HG03175 (cell line): ENCODE measurements around the gene ASAP2.

Experiments
- ATAC-seq: cut with Tn5 transposase; IDR thresholded peaks from one replicate; pipeline ENCODE4 v1.9.1; 2021; ENCODE audit warnings: mild to moderate bottlenecking, moderate library complexity; ENCODE audit not compliant: unreplicated experiment

The ASAP2 gene

DNA sequence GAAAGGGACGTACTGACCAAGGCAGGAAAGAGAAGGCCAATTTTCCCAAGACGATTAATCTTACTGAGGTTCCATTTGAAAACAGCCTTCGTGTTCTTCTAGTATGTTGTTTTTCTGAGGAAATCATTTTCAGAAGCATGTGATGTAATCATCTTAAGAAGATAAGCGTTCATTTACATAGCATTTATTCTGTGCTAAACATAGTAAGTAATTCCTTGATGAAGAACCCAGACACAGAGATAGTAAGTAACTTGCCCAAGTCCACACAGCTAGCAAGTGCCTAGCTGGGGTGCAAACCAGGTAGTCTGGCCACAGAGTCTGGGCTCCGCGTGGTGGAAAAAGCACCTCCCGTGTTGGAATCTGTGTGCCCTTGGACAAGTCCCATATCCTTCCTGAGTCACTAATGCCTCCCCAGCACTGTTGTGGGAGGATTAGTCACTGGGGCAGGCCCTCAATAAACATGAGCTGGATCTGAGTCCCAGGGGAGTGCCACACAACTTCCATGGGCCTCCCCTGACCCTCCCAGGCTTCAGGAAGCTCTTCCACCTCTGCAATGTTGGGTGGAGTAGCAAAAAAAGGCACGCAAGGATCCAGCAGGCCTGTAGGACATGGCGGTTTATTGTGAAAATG lies 26.9 kb upstream of the ASAP2 start:
- ATAC-seq, result no peak

DNA sequence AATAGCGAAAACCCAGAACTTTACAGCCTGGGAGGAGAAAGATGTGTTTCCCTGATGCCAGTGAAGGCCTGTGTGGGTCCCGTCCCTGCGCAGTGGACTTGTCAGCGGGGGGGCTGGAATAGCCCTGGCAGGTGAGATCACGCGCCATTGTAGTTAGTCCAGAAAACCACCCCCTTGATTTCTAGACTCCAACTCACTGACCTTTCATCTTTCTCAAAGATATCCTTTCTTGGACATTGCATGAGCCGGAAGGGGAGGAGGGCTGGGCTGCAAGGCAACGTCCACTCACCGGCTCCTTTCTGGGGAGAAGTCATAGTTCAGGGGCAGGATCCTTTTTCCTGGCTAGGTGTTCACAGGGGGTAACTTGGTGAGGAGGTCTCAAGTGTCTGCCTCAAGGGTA lies 22.3 kb upstream of the ASAP2 start:
- ATAC-seq, result no peak

DNA sequence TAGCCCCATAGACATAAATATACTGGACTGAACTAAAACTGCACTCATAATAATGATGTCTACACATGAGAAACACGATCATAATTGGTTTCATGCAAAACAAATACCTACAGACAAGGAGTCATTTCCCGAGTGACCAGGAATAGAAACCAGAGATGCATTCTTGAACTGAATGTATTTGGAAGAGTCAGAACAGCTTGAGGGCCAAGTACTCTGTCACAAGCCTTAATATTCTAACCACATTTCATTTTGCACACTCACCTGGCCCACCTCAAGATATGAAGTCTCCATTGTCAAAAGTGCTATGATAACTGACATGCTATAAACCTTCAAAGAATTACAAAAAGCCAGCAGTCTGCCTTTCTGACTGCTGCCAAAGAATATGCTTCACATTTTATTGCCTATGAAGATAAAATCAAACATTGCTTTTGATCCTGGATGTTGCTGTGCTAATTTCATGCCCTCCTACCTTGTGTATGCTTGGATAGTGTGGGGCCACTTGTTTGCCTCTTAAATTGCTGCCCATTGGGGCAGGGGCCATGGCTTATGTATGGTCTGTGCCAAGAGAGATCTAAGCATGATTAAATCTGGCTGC lies 18.9 kb upstream of the ASAP2 start:
- ATAC-seq, result no peak

GRCh38 chr2:9188823-9189222 lies 17.8 kb upstream of the ASAP2 start:
- no peak for ATAC-seq

- no peak for ATAC-seq
Measured at GRCh38 chr2:9189901-9190300, 16.7 kb upstream of the ASAP2 start.

GRCh38 chr2:9191041-9191481 lies 15.6 kb upstream of the ASAP2 start:
- no peak for ATAC-seq

DNA sequence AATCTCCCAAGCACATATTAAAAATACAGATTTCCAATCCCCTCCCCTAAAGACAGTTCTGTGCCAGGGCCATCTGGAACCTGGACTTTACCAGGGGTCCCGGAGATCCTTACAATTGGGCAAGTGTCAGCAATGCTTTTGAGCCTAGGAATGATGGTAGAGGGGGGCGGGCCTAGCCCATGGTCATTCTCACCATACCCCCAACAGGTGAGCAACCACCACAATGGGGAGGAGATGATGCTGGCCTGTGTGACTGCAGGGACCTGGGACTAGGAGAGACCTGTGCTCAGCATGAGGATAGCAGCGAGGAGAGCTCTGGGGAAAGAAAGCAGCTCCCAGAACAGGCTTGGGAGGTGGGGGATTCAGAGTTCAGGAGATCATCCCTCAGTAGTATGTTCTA lies 13.9 kb upstream of the ASAP2 start:
- no peak for ATAC-seq

DNA sequence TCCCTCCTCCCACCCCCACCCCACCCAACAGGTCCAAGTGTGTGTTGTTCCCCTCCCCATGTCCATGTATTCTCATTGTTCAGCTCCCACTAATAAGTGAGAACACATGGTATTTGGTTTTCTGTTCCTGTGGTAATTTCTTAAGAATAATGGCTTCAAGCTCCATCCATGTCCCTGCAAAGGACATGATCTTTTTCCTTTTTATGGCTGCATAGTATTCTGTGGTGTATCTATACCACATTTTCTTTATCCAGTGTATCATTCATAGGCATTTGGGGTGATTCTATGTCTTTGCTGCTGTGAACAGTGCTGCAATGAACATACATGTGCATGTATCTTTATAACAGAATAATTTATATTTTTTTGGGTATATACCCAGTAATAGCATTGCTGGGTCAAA lies 12.3 kb upstream of the ASAP2 start:
- ATAC-seq, result no peak

DNA sequence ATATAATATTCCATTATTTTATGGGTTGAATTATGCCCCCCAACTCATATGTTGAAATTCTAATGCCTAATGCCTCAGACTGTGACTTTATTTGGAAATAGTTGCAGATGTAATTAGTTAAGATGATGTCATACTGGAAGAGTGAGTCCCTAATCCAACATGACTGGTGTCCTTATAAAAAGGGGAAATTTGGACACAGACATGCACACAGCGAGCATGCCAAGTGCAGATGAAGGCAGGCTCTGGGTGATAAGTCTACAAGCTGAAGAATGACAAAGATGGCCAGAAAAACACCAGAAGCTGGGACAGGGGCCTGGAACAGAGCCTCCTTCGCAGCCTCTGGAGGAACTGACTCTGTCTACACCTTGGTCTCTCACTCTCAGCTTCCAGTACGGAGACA lies 10.0 kb upstream of the ASAP2 start:
- ATAC-seq, result no peak

- ATAC-seq, result no peak
Measured at GRCh38 chr2:9197916-9198315, 8.7 kb upstream of the ASAP2 start.

DNA sequence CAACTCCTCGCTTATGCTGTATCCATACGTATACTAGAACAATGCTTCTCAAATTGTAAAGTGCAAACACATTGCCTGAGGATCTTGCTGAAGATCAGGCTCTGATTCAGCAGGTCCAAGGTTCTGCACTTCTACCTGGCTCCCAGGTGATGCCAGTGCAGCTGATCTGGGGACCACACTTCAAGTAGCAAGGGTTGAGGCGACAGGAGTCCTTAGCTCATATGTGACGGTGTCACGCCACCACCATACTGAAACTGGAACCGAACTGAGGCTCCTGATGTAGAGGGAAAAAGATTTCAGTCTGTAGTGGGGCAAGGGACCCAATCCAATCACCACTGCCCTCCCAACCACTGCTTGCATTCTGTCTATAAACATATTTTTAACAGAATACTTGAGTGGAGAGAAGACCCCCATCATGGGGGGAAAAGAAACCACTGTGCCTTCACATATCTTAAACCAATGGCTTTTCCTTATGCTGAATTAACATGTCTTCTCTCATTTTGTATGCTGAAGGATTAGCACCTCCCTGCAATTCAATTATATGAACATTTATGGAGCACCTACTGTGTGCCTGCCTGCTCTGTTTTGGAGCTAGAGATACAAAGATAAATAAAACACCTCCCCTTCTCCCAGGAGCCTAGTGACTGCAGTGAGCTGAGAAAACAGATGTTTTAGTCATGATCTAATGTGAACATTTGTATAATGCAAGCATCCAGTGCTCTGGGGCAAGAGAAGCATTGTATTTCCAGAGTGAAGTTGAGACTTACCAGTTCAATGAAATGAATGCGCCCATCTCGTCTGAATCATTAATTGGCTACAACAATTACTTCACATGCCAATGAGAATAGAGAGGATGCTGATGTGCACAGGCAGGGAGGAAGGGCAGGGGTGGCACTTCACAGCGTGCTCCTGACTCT lies 6.6 kb upstream of the ASAP2 start:
- ATAC-seq, result no peak

DNA sequence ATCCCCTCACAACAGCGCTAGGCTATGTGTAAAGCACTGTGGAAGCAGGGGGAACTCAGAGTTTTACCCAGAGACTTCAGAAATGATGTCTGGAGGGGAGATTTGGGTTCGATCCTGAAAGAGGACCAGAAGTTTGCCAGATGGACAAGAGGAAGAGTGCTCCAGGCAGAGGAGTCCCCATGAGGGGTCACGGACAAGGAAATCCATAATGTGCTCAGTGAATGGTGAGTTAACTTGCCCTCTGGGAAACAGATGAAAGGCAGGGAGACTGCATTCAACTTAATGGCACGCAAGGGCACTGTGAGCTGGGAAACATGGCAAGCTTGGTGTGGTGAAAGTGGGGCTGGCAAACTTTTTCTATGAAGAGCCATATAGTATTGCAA lies 6.0 kb upstream of the ASAP2 start:
- ATAC-seq, result no peak

- ATAC-seq, result no peak
Measured at GRCh38 chr2:9201185-9201891, 5.3 kb upstream of the ASAP2 start.

GRCh38 chr2:9203006-9203405 lies 3.6 kb upstream of the ASAP2 start:
- no peak for ATAC-seq

DNA sequence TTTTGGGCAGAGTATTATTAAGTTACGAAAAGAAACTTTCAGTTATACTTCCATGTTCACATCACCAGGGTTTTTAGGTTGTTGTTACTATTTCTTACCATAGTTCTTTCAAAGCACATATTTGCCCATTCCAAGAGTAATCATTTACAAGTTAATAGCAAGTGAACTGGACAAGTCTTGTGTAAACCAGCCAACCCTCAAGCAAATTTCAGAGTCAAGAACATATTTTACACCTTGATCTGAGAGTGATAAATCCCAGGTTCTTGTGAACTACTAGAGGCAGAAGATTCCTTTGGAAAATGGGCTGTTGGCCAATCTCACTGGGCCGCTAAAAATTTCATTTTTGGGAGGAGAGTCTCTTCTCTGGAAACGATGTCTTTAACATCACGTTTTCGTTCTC lies 2.7 kb upstream of the ASAP2 start:
- ATAC-seq, result no peak

DNA sequence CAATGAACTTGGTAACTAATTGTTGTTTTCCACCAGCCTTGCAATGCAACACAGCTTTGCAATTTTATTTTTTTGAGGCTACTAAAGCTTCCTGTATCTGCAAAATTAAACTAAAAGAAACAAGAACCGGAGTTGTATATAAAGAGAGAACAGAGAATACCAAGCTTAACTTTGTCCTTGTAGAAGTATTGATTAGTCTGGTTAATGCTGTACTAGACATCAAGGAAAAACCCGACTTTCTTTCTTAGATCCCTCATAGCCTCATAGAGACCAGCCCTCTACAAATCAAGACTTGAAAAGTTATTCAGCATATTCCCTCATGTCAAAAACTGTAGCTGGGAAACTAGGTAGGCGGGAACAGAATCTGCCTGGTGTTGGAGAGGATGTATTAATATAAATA lies 1.7 kb upstream of the ASAP2 start:
- no peak for ATAC-seq

- no peak for ATAC-seq
Measured at GRCh38 chr2:9205486-9205885, 1.1 kb upstream of the ASAP2 start.

GRCh38 chr2:9206991-9207640 lies 504 bp downstream of the ASAP2 start:
- ATAC-seq, result no peak

DNA sequence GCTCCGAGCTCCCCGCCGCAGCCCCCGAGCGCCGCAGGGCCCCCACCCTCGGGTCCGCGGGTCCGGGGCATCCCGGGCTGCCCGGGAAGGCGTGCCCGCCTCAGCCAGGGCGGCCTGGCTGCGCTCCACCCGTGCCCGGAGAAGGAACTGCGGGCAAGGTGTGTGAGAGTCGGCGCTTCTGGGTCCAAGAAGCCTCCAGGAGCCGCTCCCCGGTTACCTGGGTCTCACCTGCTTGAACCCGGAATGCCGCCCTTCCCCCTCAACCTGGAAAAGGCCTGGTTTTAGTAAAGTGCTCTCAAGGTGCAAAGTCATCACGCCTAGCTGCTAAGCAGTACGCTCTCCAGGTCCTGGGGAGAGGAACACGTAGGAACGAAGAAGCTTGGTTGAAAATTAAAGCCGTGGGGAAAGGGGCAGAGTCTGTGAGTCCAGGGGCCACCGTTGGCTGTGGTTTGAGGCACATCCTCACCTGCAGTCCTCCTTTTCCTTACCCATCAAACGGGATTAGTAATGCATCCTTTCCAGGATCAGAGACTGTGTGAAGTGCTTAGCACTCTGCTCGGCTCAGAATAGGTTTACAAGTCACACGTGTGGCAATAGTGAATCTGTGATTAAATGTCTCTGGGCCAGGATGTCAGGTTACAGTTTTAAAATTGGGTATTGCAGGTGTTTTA lies 1.2 kb downstream of the ASAP2 start:
- no peak for ATAC-seq

DNA sequence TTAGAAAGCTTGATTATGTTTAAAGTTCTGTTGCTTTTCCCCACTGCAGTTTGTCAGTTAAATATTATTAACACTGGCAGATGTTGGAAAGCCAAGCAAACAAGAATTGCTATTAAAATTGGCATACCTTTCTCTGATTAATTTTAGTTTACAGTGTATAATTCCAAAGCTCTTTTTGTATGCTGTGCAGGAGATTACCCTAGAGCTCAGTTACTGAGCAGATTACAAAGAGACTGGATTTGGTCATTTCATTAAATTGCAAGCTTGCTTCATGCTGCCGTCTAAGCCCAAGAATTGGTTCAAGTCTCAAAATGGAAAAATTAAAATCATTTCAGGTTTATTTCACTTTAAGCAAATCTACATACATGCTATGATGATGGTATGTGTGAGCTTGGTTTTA lies 2.3 kb downstream of the ASAP2 start:
- ATAC-seq, result no peak
